Measurements from ENCODE around the gene ASF1B.

Gene ASF1B

DNA sequence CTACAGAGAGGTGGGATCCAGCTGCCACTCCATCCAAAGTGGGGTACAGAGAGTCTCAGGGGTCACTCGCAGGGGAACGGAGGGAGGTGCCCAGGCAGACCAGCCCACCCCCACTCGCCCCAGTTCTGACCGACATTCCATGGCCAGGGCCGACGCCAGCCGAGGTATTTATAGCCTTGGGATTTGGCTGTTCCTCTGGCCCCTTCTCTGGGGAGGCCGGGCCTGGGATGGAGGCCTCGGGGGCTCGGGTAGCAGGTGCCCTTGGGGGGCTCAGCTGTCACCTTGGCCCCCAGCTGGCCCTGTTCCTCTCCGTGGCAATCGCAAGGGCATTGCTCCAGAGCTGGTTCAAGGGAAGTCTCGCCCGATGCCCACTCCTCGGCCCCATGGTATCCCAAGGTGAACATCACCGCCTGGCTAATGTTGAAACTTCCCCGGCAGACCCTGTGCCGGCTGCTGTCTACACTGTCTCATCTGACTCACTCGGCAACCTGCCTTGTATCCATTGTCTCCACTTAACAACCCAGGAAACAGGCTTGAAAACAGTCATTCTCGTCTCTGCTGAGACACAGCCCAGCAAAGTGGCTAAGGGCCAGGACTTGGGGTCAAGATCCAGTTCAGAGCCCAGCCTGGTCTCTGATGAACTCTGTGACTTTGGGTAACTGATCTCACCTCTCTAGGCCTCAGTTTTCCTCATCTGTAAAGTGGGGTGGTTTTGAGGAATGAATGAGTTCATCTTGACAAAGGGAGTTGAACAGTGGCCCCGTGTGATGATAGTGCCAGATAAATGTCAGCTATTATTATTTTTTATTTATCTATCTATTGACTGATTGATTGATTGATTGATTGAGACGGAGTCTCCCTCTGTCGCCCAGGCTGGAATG, 28.6 kb downstream of the ASF1B start:
- Histone ChIP-seq H3K27me3 (no peaks in the 10 kb centered on the region), H4K20me1 (peaks cover 11 to 76% (median 45%) of the 10 kb centered on the region in 11 experiments; a peak in 20 of 22 replicates), H3K9me3 (replicated peaks in 1 of 11) (no peaks in the 10 kb centered on the region), H3K36me3 (peaks cover 31 to 83% (median 57%) of the 10 kb centered on the region in 11 experiments), H3K4me3 (no peak overlapping the region), H3K4me2 (no peak overlapping the region), H3K9ac (peak overlapping the region in 1 of 11 experiments; percentile 20; a peak in 1 of 22 replicates), H3K27ac (no peak overlapping the region), H3K4me1 (peaks cover 6 to 25% (median 16%) of the 10 kb centered on the region in 10 experiments)
- no peak for TF ChIP-seq Cebpa-rat (IDR thresholded peaks at IDR 0.05)

DNA sequence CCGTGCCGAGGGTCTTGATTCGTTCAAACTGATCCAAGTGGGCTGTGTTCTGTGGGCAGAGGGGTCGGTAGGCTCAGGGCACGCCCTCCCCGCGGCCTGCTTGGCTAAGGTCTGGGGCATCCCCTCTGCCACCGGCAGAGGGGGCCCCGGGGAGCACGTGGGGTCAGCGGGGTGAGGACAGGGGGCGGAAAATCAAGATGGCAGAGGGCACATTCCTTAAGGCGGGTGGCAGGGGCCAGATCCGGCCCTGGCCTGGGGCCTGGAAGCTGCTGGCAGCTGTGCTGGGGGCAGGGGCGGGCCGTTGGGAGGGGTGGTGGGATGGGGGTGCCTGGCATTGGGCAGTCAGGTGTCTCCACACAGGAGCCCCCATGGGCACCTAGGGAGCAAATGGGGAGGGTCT, 29.5 kb downstream of the ASF1B start:
- Histone ChIP-seq H3K27me3 (no peaks in the 10 kb centered on the region), H4K20me1 (peaks cover 5 to 74% (median 37%) of the 10 kb centered on the region in 11 experiments; a peak in 19 of 22 replicates), H3K4me2 (no peak overlapping the region), H3K9ac (0 out of 22 replicates have a peak overlapping the region, but pooled peaks of 1 of the 11 experiments have one; percentile 17), H3K27ac (no peak overlapping the region), H3K4me3 (no peak overlapping the region), H3K36me3 (peaks cover 40 to 90% (median 66%) of the 10 kb centered on the region in 11 experiments), H3K4me1 (peaks cover 0 to 21% (median 9%) of the 10 kb centered on the region in 10 experiments; a peak in 13 of 20 replicates), H3K9me3 (replicated peaks in 1 of 11) (no peaks in the 10 kb centered on the region)
- TF ChIP-seq Cebpa-rat (IDR thresholded peaks at IDR 0.05) = no peak

DNA sequence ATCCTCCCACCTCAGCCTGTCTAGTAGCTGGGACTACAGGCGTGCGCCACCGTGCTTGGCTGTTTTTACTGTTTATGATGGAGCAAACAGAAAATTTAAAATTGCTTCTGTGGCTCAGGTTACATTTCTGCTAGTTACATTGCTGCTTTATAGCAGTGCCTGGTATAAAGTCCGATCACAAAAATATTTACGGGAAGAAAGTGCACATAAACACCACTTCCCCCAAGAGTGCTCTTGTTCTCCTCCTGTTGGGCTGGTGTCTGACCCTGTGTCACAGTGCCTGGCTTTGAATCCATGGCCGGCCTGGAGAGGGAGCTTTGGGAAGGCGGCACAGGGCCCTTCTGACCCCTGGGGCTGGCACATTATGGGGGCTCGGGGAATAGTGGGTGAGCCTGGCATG, 30.7 kb downstream of the ASF1B start:
- Histone ChIP-seq H3K27me3 (no peaks in the 10 kb centered on the region), H3K4me3 (no peak overlapping the region), H4K20me1 (peaks cover 0 to 62% (median 26%) of the 10 kb centered on the region in 11 experiments; a peak in 19 of 22 replicates), H3K27ac (no peak overlapping the region), H3K4me2 (no peak overlapping the region), H3K9me3 (replicated peaks in 1 of 11) (no peaks in the 10 kb centered on the region), H3K9ac (no peak overlapping the region; a peak in 1 of 22 replicates), H3K4me1 (peaks cover 0 to 13% (median 7%) of the 10 kb centered on the region in 10 experiments; a peak in 11 of 20 replicates), H3K36me3 (peaks cover 49 to 90% (median 75%) of the 10 kb centered on the region in 11 experiments)
- TF ChIP-seq Cebpa-rat (IDR thresholded peaks at IDR 0.05) = no peak

DNA sequence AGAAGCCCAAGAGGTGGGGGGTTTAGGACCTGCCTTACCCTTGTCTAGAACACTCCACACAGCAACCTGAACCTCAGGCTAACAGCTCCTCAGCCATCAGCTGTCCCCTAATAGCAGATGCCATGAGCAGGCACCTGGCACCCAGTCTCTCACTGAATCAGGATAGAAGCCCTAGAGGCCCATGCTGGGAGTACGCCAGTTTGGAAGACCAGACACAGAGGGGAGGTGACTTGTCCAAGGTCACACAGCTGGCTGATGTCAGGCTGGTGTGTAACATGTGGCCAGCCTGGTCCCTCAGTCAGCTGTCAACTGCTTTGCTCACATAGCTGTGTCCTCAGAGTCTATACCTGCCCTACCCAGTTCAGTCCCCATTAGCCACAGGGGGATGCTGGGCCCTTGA, 33.1 kb downstream of the ASF1B start:
- H3K9me3 ChIP-seq (replicated peaks in 1 of 11) = no peaks in the 10 kb centered on the region
- no peak for TF ChIP-seq Cebpa-rat (IDR thresholded peaks at IDR 0.05)
- peaks cover 52 to 99% (median 94%) of the 10 kb centered on the region in 11 experiments for H3K36me3 ChIP-seq
- H3K9ac ChIP-seq = peak overlapping the region in 3 of 11 experiments; percentile 16 to 21 (median 18); a peak in 3 of 22 replicates
- H3K4me1 ChIP-seq = peaks cover 0 to 11% (median 0%) of the 10 kb centered on the region in 10 experiments; a peak in 4 of 20 replicates
- H3K4me2 ChIP-seq = no peak overlapping the region
- peaks cover 0 to 43% (median 14%) of the 10 kb centered on the region in 11 experiments; a peak in 17 of 22 replicates for H4K20me1 ChIP-seq
- no peaks in the 10 kb centered on the region for H3K27me3 ChIP-seq
- H3K27ac ChIP-seq = 0 out of 22 replicates have a peak overlapping the region, but pooled peaks of 1 of the 11 experiments have one; percentile 4
- no peak overlapping the region for H3K4me3 ChIP-seq

DNA sequence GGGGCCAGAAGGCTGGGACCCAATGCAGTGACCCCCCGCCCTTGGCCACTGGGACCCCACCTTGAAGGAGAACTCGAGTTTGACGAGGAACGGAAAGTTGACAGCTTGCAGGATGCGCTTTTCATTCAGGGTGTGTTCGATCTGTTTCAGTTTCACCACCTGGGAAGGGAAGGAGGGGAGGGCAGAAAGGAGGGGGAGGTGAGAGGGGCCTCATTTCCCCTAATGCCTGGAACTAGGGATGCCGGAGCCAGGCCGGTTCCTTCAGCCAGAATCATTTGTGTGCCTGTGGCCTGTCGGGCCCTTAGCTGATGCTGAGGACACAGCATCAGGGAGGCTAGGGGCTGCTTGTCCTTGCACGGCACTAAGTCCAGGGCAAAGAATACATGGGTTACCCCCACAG, 33.6 kb downstream of the ASF1B start:
- Histone ChIP-seq H3K9me3 (replicated peaks in 1 of 11) (no peaks in the 10 kb centered on the region), H3K4me2 (no peak overlapping the region), H3K27ac (0 out of 22 replicates have a peak overlapping the region, but pooled peaks of 1 of the 11 experiments have one; percentile 4), H3K4me3 (no peak overlapping the region), H3K36me3 (peaks cover 52 to 99% (median 96%) of the 10 kb centered on the region in 11 experiments), H3K9ac (peak overlapping the region in 8 of 11 experiments; percentile 4 to 24 (median 18); a peak in 3 of 22 replicates), H3K27me3 (no peaks in the 10 kb centered on the region), H4K20me1 (peaks cover 0 to 42% (median 11%) of the 10 kb centered on the region in 11 experiments; a peak in 17 of 22 replicates), H3K4me1 (peaks cover 0 to 11% (median 0%) of the 10 kb centered on the region in 10 experiments; a peak in 4 of 20 replicates)
- TF ChIP-seq Cebpa-rat (IDR thresholded peaks at IDR 0.05) = no peak

DNA sequence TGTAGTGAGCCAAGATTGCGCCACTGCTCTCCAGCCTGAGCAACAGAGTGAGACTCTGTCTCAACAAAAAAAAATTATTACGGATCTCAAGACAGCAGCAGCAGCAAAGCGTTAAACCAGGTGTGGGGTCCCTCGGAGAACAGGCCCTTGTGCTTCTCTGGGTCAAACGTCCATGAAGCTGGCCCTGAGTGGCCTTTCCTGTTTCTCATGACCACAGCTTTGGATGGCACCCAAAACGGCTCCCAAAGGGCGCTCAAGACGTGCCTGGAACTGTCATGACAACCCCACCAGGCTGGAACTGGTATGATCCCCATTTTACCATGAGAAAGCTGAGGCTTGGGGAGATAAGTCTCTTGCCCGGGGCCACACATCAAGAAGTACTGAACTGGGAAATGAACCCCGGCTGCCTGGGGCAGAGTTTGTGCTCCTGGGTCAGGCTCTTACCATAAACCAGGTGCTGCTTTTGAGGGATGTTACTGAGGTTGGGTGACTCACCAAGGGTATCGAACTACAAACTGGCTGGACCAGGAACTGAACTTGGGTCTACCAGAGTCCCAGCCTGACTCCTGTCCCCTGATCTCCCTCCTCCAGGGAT, 34.2 kb downstream of the ASF1B start:
- H3K36me3 ChIP-seq = peaks cover 52 to 99% (median 96%) of the 10 kb centered on the region in 11 experiments
- peak overlapping the region in 1 of 11 experiments; percentile 23; a peak in 1 of 22 replicates for H3K27ac ChIP-seq
- no peaks in the 10 kb centered on the region for H3K9me3 ChIP-seq (replicated peaks in 1 of 11)
- no peak overlapping the region for H3K4me3 ChIP-seq
- peaks cover 0 to 11% (median 0%) of the 10 kb centered on the region in 10 experiments; a peak in 4 of 20 replicates for H3K4me1 ChIP-seq
- H3K4me2 ChIP-seq = no peak overlapping the region
- no peak for TF ChIP-seq Cebpa-rat (IDR thresholded peaks at IDR 0.05)
- peak overlapping the region in 5 of 11 experiments; percentile 4 to 21 (median 9); a peak in 1 of 22 replicates for H3K9ac ChIP-seq
- no peaks in the 10 kb centered on the region for H3K27me3 ChIP-seq
- H4K20me1 ChIP-seq = peaks cover 0 to 42% (median 5%) of the 10 kb centered on the region in 11 experiments; a peak in 12 of 22 replicates

GRCh38 chr19:14101003-14101545, 35.3 kb downstream of the ASF1B start:
- peaks cover 53 to 100% (median 97%) of the 10 kb centered on the region in 11 experiments for H3K36me3 ChIP-seq
- H3K27ac ChIP-seq = no peak overlapping the region
- H3K4me1 ChIP-seq = peaks cover 0 to 11% (median 0%) of the 10 kb centered on the region in 10 experiments; a peak in 4 of 20 replicates
- no peak for TF ChIP-seq Cebpa-rat (IDR thresholded peaks at IDR 0.05)
- H3K9ac ChIP-seq = no peak overlapping the region
- no peaks in the 10 kb centered on the region for H3K9me3 ChIP-seq (replicated peaks in 1 of 11)
- peaks cover 0 to 32% (median 4%) of the 10 kb centered on the region in 11 experiments; a peak in 7 of 22 replicates for H4K20me1 ChIP-seq
- no peak overlapping the region for H3K4me3 ChIP-seq
- no peaks in the 10 kb centered on the region for H3K27me3 ChIP-seq
- H3K4me2 ChIP-seq = no peak overlapping the region

DNA sequence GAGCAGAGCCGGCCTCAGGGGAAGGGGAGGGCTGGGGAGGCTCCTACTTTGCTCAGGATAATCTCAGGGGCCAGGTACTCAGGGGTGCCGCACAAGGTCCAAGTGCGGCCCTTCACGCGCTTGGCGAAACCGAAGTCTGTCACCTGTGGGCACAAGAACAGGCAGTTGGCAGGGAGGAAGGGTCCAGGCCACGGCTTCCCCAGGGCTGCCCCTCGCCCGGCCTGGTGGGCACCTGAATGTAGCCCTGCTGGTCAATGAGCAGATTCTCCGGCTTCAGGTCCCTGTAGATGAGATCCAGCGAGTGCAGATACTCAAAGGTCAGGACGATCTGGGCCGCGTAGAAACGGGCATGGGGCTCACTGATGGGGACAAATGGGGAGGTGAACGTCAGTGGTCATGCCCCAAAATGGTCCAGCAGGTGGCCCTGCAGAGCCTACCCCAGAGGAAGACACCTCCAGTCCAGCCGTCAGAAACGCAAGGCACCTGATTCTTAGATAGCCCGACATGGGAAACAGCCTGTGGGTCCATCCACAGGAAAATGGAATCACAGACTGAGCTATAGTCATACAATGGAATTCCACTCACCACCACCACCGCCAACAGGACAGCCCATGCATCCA, 38.7 kb downstream of the ASF1B start:
- peaks cover 0 to 15% (median 0%) of the 10 kb centered on the region in 11 experiments; a peak in 5 of 22 replicates for H4K20me1 ChIP-seq
- H3K27me3 ChIP-seq = no peaks in the 10 kb centered on the region
- H3K27ac ChIP-seq = no peak overlapping the region
- TF ChIP-seq Cebpa-rat (IDR thresholded peaks at IDR 0.05) = no peak
- no peak overlapping the region for H3K9ac ChIP-seq
- H3K4me1 ChIP-seq = peaks cover 0 to 3% (median 0%) of the 10 kb centered on the region in 10 experiments; a peak in 3 of 20 replicates
- peaks cover 35 to 97% (median 87%) of the 10 kb centered on the region in 11 experiments for H3K36me3 ChIP-seq
- H3K4me3 ChIP-seq = no peak overlapping the region
- peaks cover 11 to 21% (median 15%) of the 10 kb centered on the region in 11 experiments for H3K9me3 ChIP-seq (replicated peaks in 1 of 11)
- H3K4me2 ChIP-seq = no peak overlapping the region

All from BLaER1 treated with 17β-estradiol and CSF1 and Interleukin-3, amounts not matched to agents 10 nM and 100 nM (cell line).